Fibroblast of skin of right quadriceps (primary cell): Measurements from ENCODE around the gene EGLN3.

Source experiments
- DNase-seq: peaks from one replicate; pipeline ENCODE4 v3.0.0-alpha.2; 2013

EGLN3 gene

GRCh38 chr14:33909380-33910084 is 41.3 kb downstream of the EGLN3 start:
- no peak for DNase-seq

- no peak for DNase-seq
Observed at GRCh38 chr14:33908540-33909223, 42.2 kb downstream of the EGLN3 start.

- DNase-seq, result no peak
Observed at GRCh38 chr14:33906968-33907367, 43.9 kb downstream of the EGLN3 start.

GRCh38 chr14:33904609-33905008 is 46.3 kb downstream of the EGLN3 start:
- DNase-seq, result no peak

- DNase-seq, result no peak
Observed at GRCh38 chr14:33903369-33903768, 47.5 kb downstream of the EGLN3 start.

GRCh38 chr14:33902363-33902762 is 48.5 kb downstream of the EGLN3 start:
- DNase-seq, result no peak

- DNase-seq, result no peak
Observed at GRCh38 chr14:33901426-33902155, 49.3 kb downstream of the EGLN3 start.

GRCh38 chr14:33900706-33901105 is 50.2 kb downstream of the EGLN3 start:
- no peak for DNase-seq

GRCh38 chr14:33899723-33900341 is 51.0 kb downstream of the EGLN3 start:
- no peak for DNase-seq

GRCh38 chr14:33897878-33898535 is 52.9 kb downstream of the EGLN3 start:
- no peak for DNase-seq

GRCh38 chr14:33897382-33897781 is 53.5 kb downstream of the EGLN3 start:
- DNase-seq, result no peak

GRCh38 chr14:33894339-33894738 is 56.5 kb downstream of the EGLN3 start:
- DNase-seq, result no peak

GRCh38 chr14:33891700-33892099 is 59.2 kb downstream of the EGLN3 start:
- no peak for DNase-seq

GRCh38 chr14:33884916-33885315 is 66.0 kb downstream of the EGLN3 start:
- no peak for DNase-seq

- DNase-seq, result no peak
Observed at GRCh38 chr14:33880330-33880729, 70.5 kb downstream of the EGLN3 start.

- DNase-seq, result no peak
Observed at GRCh38 chr14:33879684-33880286, 71.1 kb downstream of the EGLN3 start.

- DNase-seq, result no peak
Observed at GRCh38 chr14:33876274-33876673, 74.6 kb downstream of the EGLN3 start.
